Liver (tissue), 9 donors: ENCODE data around the gene NIM1K. TPM values are rescaled to one million over a fixed set of nuclear protein-coding genes. Genes with fewer than 3 reads are reported as not detected.

Source experiments
- DNase-seq: peaks from one replicate; pipeline ENCODE4 v3.0.0-alpha.2; 2017; ENCODE audit warnings: low spot score
- H3K27ac ChIP-seq, 2 donors: one replicate each; pipeline ENCODE4 v1.7.0; 2013; ENCODE audit warnings: inconsistent platforms in 2 of 2, low read length in 2 of 2, control low read depth in 1 of 2, low read depth in 1 of 2, mild to moderate bottlenecking in 1 of 2
- H3K27me3 ChIP-seq, 4 donors: one replicate each; pipeline versions ENCODE4 v1.6.1 to v1.7.0; 2013; ENCODE audit warnings: low read length in 3 of 4, inconsistent platforms in 1 of 4, mild to moderate bottlenecking in 1 of 4, moderate library complexity in 1 of 4; ENCODE audit not compliant: control insufficient read depth in 4 of 4, insufficient read depth in 4 of 4
- H3K36me3 ChIP-seq, 4 donors: one replicate each; pipeline versions ENCODE4 v1.6.1 to v1.7.0; 2013; ENCODE audit warnings: low read length in 3 of 4, mild to moderate bottlenecking in 3 of 4, low read depth in 1 of 4, moderate library complexity in 1 of 4; ENCODE audit not compliant: control insufficient read depth in 4 of 4, insufficient read depth in 3 of 4
- H3K4me1 ChIP-seq, 4 donors: one replicate each; pipeline versions ENCODE4 v1.6.1 to v1.7.0; 2013; ENCODE audit warnings: low read length in 3 of 4, mild to moderate bottlenecking in 3 of 4, moderate library complexity in 1 of 4; ENCODE audit not compliant: control insufficient read depth in 4 of 4, insufficient read depth in 4 of 4
- H3K4me3 ChIP-seq, 3 donors: one replicate each; pipeline versions ENCODE4 v1.6.1 to v1.7.0; 2013; ENCODE audit warnings: low read length in 3 of 3, control low read depth in 1 of 3, low read depth in 1 of 3, mild to moderate bottlenecking in 1 of 3
- H3K9ac ChIP-seq, 2 donors: one replicate each; pipeline ENCODE4 v1.7.0; 2013; ENCODE audit warnings: low read length in 2 of 2, mild to moderate bottlenecking in 2 of 2, moderate library complexity in 2 of 2, control low read depth in 1 of 2, low read depth in 1 of 2
- H3K9me3 ChIP-seq, 4 donors: one replicate each; pipeline versions ENCODE4 v1.6.1 to v1.7.0; 2013; ENCODE audit warnings: low read length in 3 of 4; ENCODE audit not compliant: control insufficient read depth in 4 of 4
- EGR1 ChIP-seq, 2 donors: IDR thresholded peaks; 2 replicates each; pipeline ENCODE4 v1.6.1; 2016 to 2018; ENCODE audit warnings: antibody characterized with exemption in 2 of 2, low read depth in 2 of 2
- FOXA1 ChIP-seq: IDR thresholded peaks from 2 replicates; pipeline ENCODE4 v1.6.1; 2016; ENCODE audit warnings: antibody characterized with exemption
- FOXA2 ChIP-seq: IDR thresholded peaks from 2 replicates; pipeline ENCODE4 v1.6.1; 2016; ENCODE audit warnings: antibody characterized with exemption
- GABPA ChIP-seq, 2 donors: IDR thresholded peaks in 1 of 2; conservative IDR thresholded peaks in 1 of 2; 2 replicates each; pipeline ENCODE4 v1.6.1; 2016; ENCODE audit warnings: antibody characterized with exemption in 2 of 2, mild to moderate bottlenecking in 1 of 2, moderate library complexity in 1 of 2
- HNF4G ChIP-seq: IDR thresholded peaks from 2 replicates; pipeline ENCODE4 v1.6.1; 2016; ENCODE audit warnings: antibody characterized with exemption
- JUND ChIP-seq, 2 donors: IDR thresholded peaks; 2 replicates each; pipeline ENCODE4 v1.6.1; 2016; ENCODE audit warnings: antibody characterized with exemption in 2 of 2
- NR2F2 ChIP-seq: IDR thresholded peaks from 2 replicates; pipeline ENCODE4 v1.6.1; 2016; ENCODE audit warnings: antibody characterized with exemption
- RAD21 ChIP-seq, 2 donors: IDR thresholded peaks; 2 replicates each; pipeline ENCODE4 v1.6.1; 2016; ENCODE audit warnings: antibody characterized with exemption in 2 of 2, mild to moderate bottlenecking in 2 of 2
- SP1 ChIP-seq: IDR thresholded peaks from 2 replicates; pipeline ENCODE4 v1.6.1; 2018; ENCODE audit warnings: antibody characterized with exemption, mild to moderate bottlenecking
- TAF1 ChIP-seq: conservative IDR thresholded peaks from 2 replicates; pipeline ENCODE4 v1.6.1; 2016; ENCODE audit warnings: antibody characterized with exemption, mild to moderate bottlenecking
- YY1 ChIP-seq: IDR thresholded peaks from 2 replicates; pipeline ENCODE4 v1.6.1; 2016; ENCODE audit warnings: antibody characterized with exemption, mild to moderate bottlenecking
- WGBS: extraction: QIAGEN DNeasy Blood & Tissue Kit; methylation state at CpG from one replicate; pipeline ENCODE4 v1.1.7; 2013; 5-methylcytosine and 5-hydroxymethylcytosine counted together
- polyA plus RNA-seq, 2 donors: library from polyadenylated mRNA; stranded (reverse) in 1 of 2; unstranded in 1 of 2; fragments of 200-250 nt in 1 of 2; fragments of >200 nt in 1 of 2; fragmentation: Nextera tagmentation in 1 of 2; extraction: Ambion mirVana in 1 of 2; gene quantifications; one replicate each; pipeline versions ENCODE4 v1.2.1 to v1.2.3, GENCODE V29; 2013 to 2015
- total RNA-seq, 2 donors: library from RNA; depleted of rRNA; stranded (reverse); fragments of >200 nt; gene quantifications; one replicate each; pipeline ENCODE4 v1.2.3, GENCODE V29; 2014
- TF ChIP-seq, protein P1 (sequence below): fragments of 150-350 bp; IDR thresholded peaks from 2 replicates; pipeline ENCODE4 v1.5.1; 2017; ENCODE audit warnings: improper control_type of control experiment, low read depth, low read length; ENCODE audit not compliant: missing input control
- TF ChIP-seq, protein P2 (sequence below): IDR thresholded peaks from 2 replicates; pipeline ENCODE4 v1.6.1; 2016; ENCODE audit warnings: antibody characterized with exemption
- TF ChIP-seq, protein P3 (sequence below): IDR thresholded peaks from 2 replicates; pipeline ENCODE4 v1.6.1; 2016; ENCODE audit warnings: antibody characterized with exemption, mild to moderate bottlenecking
- TF ChIP-seq, protein P4 (sequence below): IDR thresholded peaks from 2 replicates; pipeline ENCODE4 v1.6.1; 2016; ENCODE audit warnings: antibody characterized with exemption
- donor health status: healthy.
- donor health status: healthy.
- donor health status: healthy.
- donor health status: healthy.
- donor health status: healthy.

Gene NIM1K
- total and polyA plus RNA-seq, 4 donors, result 0.07 to 0.15 TPM; not detected in 2

DNA sequence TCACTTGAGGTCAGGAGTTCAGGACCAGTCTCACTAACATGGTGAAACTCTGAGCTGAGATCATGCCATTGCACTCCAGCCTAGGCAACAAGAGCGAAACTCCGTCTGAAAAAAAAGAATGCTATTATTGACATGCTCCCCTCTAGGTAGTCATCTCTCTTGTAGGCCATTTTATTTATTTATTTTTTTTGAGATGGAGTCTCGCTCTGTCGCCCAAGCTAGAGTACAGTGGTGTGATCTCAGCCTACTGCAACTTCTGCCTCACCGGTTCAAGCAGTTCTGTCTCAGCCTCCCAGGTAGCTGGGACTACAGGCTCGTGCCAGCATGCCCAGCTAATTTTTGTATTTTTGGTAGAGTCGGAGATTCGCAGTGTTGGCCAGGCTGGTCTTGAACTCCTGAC lies 20.6 kb upstream of the NIM1K start:
- TF ChIP-seq JUND (IDR thresholded peaks at IDR 0.05) (no peak), RAD21 (IDR thresholded peaks at IDR 0.05) (no peak)
- TF ChIP-seq, protein P1, sequence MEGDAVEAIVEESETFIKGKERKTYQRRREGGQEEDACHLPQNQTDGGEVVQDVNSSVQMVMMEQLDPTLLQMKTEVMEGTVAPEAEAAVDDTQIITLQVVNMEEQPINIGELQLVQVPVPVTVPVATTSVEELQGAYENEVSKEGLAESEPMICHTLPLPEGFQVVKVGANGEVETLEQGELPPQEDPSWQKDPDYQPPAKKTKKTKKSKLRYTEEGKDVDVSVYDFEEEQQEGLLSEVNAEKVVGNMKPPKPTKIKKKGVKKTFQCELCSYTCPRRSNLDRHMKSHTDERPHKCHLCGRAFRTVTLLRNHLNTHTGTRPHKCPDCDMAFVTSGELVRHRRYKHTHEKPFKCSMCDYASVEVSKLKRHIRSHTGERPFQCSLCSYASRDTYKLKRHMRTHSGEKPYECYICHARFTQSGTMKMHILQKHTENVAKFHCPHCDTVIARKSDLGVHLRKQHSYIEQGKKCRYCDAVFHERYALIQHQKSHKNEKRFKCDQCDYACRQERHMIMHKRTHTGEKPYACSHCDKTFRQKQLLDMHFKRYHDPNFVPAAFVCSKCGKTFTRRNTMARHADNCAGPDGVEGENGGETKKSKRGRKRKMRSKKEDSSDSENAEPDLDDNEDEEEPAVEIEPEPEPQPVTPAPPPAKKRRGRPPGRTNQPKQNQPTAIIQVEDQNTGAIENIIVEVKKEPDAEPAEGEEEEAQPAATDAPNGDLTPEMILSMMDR, result no peak
- TF ChIP-seq, protein P2, sequence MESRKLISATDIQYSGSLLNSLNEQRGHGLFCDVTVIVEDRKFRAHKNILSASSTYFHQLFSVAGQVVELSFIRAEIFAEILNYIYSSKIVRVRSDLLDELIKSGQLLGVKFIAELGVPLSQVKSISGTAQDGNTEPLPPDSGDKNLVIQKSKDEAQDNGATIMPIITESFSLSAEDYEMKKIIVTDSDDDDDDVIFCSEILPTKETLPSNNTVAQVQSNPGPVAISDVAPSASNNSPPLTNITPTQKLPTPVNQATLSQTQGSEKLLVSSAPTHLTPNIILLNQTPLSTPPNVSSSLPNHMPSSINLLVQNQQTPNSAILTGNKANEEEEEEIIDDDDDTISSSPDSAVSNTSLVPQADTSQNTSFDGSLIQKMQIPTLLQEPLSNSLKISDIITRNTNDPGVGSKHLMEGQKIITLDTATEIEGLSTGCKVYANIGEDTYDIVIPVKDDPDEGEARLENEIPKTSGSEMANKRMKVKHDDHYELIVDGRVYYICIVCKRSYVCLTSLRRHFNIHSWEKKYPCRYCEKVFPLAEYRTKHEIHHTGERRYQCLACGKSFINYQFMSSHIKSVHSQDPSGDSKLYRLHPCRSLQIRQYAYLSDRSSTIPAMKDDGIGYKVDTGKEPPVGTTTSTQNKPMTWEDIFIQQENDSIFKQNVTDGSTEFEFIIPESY, result no peak
- DNase-seq, result no peak
- WGBS, result 97% methylated on average over 8 of the region's 8 CpGs

DNA sequence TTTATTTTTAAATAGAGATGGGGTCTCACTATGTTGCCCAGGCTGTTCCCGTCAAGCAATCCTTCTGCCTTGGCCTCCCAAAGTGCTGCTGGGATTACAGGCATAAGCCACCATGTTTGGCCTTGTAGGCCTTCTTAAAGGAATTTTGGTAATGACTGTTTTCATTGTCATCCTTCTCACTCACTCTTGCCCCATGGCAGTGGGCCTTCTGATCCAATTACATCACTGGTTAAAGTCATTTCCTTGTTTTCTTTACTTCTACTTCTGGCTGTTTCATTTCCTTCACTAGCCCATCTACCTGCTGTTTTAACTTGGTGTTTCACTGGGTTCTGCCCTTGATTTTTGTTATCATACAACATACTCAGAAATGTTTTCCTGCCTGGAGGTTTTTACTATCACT lies 20.1 kb upstream of the NIM1K start:
- Histone ChIP-seq H3K36me3 (peaks cover 0 to 29% (median 9%) of the 10 kb centered on the region in 4 donors), H3K9ac (no peak overlapping the region), H3K9me3 (no peaks in the 10 kb centered on the region), H3K4me3 (no peak overlapping the region), H3K27me3 (no peaks in the 10 kb centered on the region), H3K27ac (no peak overlapping the region), H3K4me1 (no peaks in the 10 kb centered on the region)
- DNase-seq, result no peak
- TF ChIP-seq, protein P2, result no peak
- no peak for TF ChIP-seq TAF1
- no peak for TF ChIP-seq RAD21 (IDR thresholded peaks at IDR 0.05)
- no peak for TF ChIP-seq SP1
- TF ChIP-seq, protein P3, sequence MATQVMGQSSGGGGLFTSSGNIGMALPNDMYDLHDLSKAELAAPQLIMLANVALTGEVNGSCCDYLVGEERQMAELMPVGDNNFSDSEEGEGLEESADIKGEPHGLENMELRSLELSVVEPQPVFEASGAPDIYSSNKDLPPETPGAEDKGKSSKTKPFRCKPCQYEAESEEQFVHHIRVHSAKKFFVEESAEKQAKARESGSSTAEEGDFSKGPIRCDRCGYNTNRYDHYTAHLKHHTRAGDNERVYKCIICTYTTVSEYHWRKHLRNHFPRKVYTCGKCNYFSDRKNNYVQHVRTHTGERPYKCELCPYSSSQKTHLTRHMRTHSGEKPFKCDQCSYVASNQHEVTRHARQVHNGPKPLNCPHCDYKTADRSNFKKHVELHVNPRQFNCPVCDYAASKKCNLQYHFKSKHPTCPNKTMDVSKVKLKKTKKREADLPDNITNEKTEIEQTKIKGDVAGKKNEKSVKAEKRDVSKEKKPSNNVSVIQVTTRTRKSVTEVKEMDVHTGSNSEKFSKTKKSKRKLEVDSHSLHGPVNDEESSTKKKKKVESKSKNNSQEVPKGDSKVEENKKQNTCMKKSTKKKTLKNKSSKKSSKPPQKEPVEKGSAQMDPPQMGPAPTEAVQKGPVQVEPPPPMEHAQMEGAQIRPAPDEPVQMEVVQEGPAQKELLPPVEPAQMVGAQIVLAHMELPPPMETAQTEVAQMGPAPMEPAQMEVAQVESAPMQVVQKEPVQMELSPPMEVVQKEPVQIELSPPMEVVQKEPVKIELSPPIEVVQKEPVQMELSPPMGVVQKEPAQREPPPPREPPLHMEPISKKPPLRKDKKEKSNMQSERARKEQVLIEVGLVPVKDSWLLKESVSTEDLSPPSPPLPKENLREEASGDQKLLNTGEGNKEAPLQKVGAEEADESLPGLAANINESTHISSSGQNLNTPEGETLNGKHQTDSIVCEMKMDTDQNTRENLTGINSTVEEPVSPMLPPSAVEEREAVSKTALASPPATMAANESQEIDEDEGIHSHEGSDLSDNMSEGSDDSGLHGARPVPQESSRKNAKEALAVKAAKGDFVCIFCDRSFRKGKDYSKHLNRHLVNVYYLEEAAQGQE, result no peak
- TF ChIP-seq FOXA2, result no peak
- TF ChIP-seq HNF4G, result no peak
- no peak for TF ChIP-seq NR2F2
- TF ChIP-seq FOXA1, result no peak
- no peak for TF ChIP-seq JUND (IDR thresholded peaks at IDR 0.05)
- TF ChIP-seq GABPA (IDR thresholded peaks at IDR 0.05 in 1 of 2, conservative IDR thresholded peaks at IDR 0.05 in 1 of 2), result no peak
- no peak for TF ChIP-seq EGR1 (IDR thresholded peaks at IDR 0.05; ENCODE audit: low read depth in 2 of 2)
- TF ChIP-seq, protein P4, sequence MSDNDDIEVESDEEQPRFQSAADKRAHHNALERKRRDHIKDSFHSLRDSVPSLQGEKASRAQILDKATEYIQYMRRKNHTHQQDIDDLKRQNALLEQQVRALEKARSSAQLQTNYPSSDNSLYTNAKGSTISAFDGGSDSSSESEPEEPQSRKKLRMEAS, result no peak
- TF ChIP-seq YY1, result no peak
- WGBS, result 100% methylated on average over 1 of the region's 1 CpG

More for the DNA sequence above, 20.6 kb upstream of the NIM1K start:
- Histone ChIP-seq H3K27me3 (no peaks in the 10 kb centered on the region), H3K9me3 (no peaks in the 10 kb centered on the region), H3K4me1 (no peaks in the 10 kb centered on the region), H3K9ac (no peak overlapping the region), H3K36me3 (peaks cover 0 to 29% (median 9%) of the 10 kb centered on the region in 4 donors), H3K4me3 (no peak overlapping the region), H3K27ac (no peak overlapping the region)
